GM12878 (cell line): ENCODE results near the gene PTPRN2. TPM values are rescaled to one million over a fixed set of nuclear protein-coding genes. Genes with fewer than 3 reads are reported as not detected.
"Not testable (repeated sequence)": the region's sequence is repeated elsewhere in the genome, so short reads cannot be mapped to it uniquely, and the experiment has no call there.

Source experiments
- ATAC-seq: fragments of 200-7000 bp; cut with Tn5 transposase; 3 replicates; pipeline ENCODE4 v1.9.1; 2020; ENCODE audit warnings: mild to moderate bottlenecking, moderate library complexity
- BruUV-seq: library from RNA; stranded (reverse); fragments of 400-500 nt; replicated peaks from 2 replicates; lab custom pipeline; 2021; lab: Mats Ljungman, UMichigan
- CTCF ChIA-PET: fragments of 300-600 bp; sonication (Branson Sonifier 250); formaldehyde crosslinking; extraction: SDS; loops from one replicate; lab custom pipeline; 2021; ENCODE audit warnings: inconsistent platforms; lab: Yijun Ruan, JAX
- POLR2A ChIA-PET: fragments of 350-600 bp; formaldehyde crosslinking; extraction: SDS; loops from one replicate; lab custom pipeline; 2021; ENCODE audit warnings: inconsistent platforms; lab: Charles Lee
- RAD21 ChIA-PET: fragments of 300-600 bp; sonication (Branson Sonifier 250); formaldehyde crosslinking; loops from one replicate; lab custom pipeline; 2023; ENCODE audit warnings: antibody characterized with exemption; ENCODE audit not compliant: unreplicated experiment; lab: Charles Lee
- SMC1A ChIA-PET: fragments of 300-600 bp; sonication (Branson Sonifier 250); formaldehyde crosslinking; loops from one replicate; lab custom pipeline; 2023; ENCODE audit not compliant: unreplicated experiment, uncharacterized antibody; lab: Charles Lee
- DNase-seq: peaks from one replicate; pipeline ENCODE4 v3.0.0-alpha.2; 2011; ENCODE audit warnings: low read depth, low spot score
- FAIRE-seq: peaks from 3 replicates; lab custom pipeline; 2011; peaks lifted over from hg19 to GRCh38; lab: Jason Lieb, UNC
- H2AFZ ChIP-seq: 2 replicates; pipeline ENCODE4 v1.6.0; 2011; ENCODE audit warnings: low read depth, low read length, control low read depth; ENCODE audit not compliant: control insufficient read depth
- H3K27ac ChIP-seq: 2 replicates; pipeline ENCODE4 v1.5.1; 2011; ENCODE audit warnings: control low read depth; ENCODE audit not compliant: control insufficient read depth, insufficient read depth
- H3K27me3 ChIP-seq, 2 experiments: replicated peaks in 1 of 2; 2 replicates each; pipeline versions ENCODE4 v1.6.0 to v1.6.1; 2011; ENCODE audit warnings: low read length in 1 of 2; ENCODE audit not compliant: control insufficient read depth in 2 of 2, insufficient read depth in 2 of 2
- H3K36me3 ChIP-seq, 2 experiments: 2 replicates each; pipeline ENCODE4 v1.5.1; 2011; ENCODE audit warnings: low read length in 1 of 2; ENCODE audit not compliant: control insufficient read depth in 2 of 2, insufficient read depth in 2 of 2
- H3K4me1 ChIP-seq: 2 replicates; pipeline ENCODE4 v1.6.1; 2011; ENCODE audit warnings: mild to moderate bottlenecking, low read length, moderate library complexity, mixed read lengths; ENCODE audit not compliant: control insufficient read depth, insufficient read depth
- H3K4me2 ChIP-seq: 2 replicates; pipeline ENCODE4 v1.6.0; 2011; ENCODE audit warnings: control low read depth; ENCODE audit not compliant: control insufficient read depth, insufficient read depth
- H3K4me3 ChIP-seq: fragments of 200-600 bp; sonication (generic); 2 replicates; pipeline ENCODE4 v1.5.1; 2016
- H3K79me2 ChIP-seq: 2 replicates; pipeline ENCODE4 v1.6.0; 2011; ENCODE audit warnings: low read length; ENCODE audit not compliant: control insufficient read depth, insufficient read depth
- H3K9ac ChIP-seq: 2 replicates; pipeline ENCODE4 v1.8.0; 2011; ENCODE audit warnings: low read length, control low read depth, mixed read lengths; ENCODE audit not compliant: control insufficient read depth, insufficient read depth
- H3K9me3 ChIP-seq: replicated peaks from 3 replicates; pipeline ENCODE4 v1.5.1; 2011; ENCODE audit warnings: mild to moderate bottlenecking, low read length; ENCODE audit not compliant: control insufficient read depth, insufficient read depth
- H4K20me1 ChIP-seq: 2 replicates; pipeline ENCODE4 v1.6.0; 2011; ENCODE audit not compliant: control insufficient read depth, insufficient read depth
- ATF7 ChIP-seq: fragments of 450-650 bp; IDR thresholded peaks from 2 replicates; pipeline ENCODE4 v1.6.1; 2016; ENCODE audit warnings: low read depth, mild to moderate bottlenecking
- CEBPB ChIP-seq, 2 experiments: fragments of 150-350 bp in 1 of 2; IDR thresholded peaks; 2 replicates each; pipeline ENCODE4 v1.6.1; 2012 to 2014; ENCODE audit warnings: low read depth in 2 of 2, low read length in 2 of 2, borderline replicate concordance in 1 of 2, inconsistent platforms in 1 of 2
- CHD2 ChIP-seq: IDR thresholded peaks from 2 replicates; pipeline ENCODE4 v1.6.1; 2011; ENCODE audit warnings: low read depth, low read length, improper control_type of control experiment, borderline replicate concordance
- HDGF ChIP-seq: fragments of 450-650 bp; IDR thresholded peaks from 2 replicates; pipeline ENCODE4 v1.6.1; 2016; ENCODE audit warnings: antibody characterized with exemption
- IKZF1 ChIP-seq: fragments of 450-650 bp; conservative IDR thresholded peaks from 2 replicates; pipeline ENCODE4 v1.6.1; 2017; ENCODE audit warnings: antibody characterized with exemption, mild to moderate bottlenecking
- NBN ChIP-seq: fragments of 450-650 bp; IDR thresholded peaks from 2 replicates; pipeline ENCODE4 v1.6.1; 2016
- NFYB ChIP-seq: IDR thresholded peaks from 2 replicates; pipeline ENCODE4 v1.6.1; 2011; ENCODE audit warnings: low read depth, mild to moderate bottlenecking, low read length, improper control_type of control experiment, moderate library complexity; ENCODE audit not compliant: insufficient read depth
- RUNX3 ChIP-seq: IDR thresholded peaks from 2 replicates; pipeline ENCODE4 v1.6.1; 2012; ENCODE audit warnings: low read length, inconsistent platforms
- SIN3A ChIP-seq: IDR thresholded peaks from 2 replicates; pipeline ENCODE4 v1.6.1; 2012; ENCODE audit warnings: low read depth, low read length, improper control_type of control experiment
- SREBF2 ChIP-seq: IDR thresholded peaks from 2 replicates; pipeline ENCODE4 v1.6.1; 2012; ENCODE audit warnings: mild to moderate bottlenecking, low read length
- TBL1XR1 ChIP-seq: IDR thresholded peaks from 2 replicates; pipeline ENCODE4 v1.6.1; 2012; ENCODE audit warnings: low read depth, low read length, improper control_type of control experiment
- ZBED1 ChIP-seq: IDR thresholded peaks from 2 replicates; pipeline ENCODE4 v1.6.1; 2016; ENCODE audit warnings: borderline replicate concordance
- ZNF274 ChIP-seq: IDR thresholded peaks from one replicate; pipeline ENCODE4 v1.8.0; 2011; ENCODE audit not compliant: insufficient read length, insufficient read depth
- WGBS: methylation state at CpG from one replicate; pipeline ENCODE4 v1.1.6; 2016; ENCODE audit warnings: low lambda C conversion rate; ENCODE audit not compliant: insufficient replicate concordance, insufficient coverage; ENCODE audit errors: missing lambda C conversion rate; 5-methylcytosine and 5-hydroxymethylcytosine counted together
- in situ Hi-C: fragments of 300-500 bp; cut with MboI; formaldehyde crosslinking; loops from 9 replicates; pipeline ENCODE4 v1.14.3; 2018; ENCODE audit warnings: mixed read lengths
- intact Hi-C: fragments of 100-400 bp; cut with micrococcal nuclease; formaldehyde crosslinking; loops from one replicate; pipeline ENCODE4 v1.14.2; 2022; ENCODE audit not compliant: unreplicated experiment
- polyA plus RNA-seq, 11 experiments: library from polyadenylated mRNA; depleted of rRNA in 4 of 11; unstranded in 6 of 11; stranded (reverse) in 5 of 11; fragments of >200 nt; fragmentation: Nextera tagmentation in 4 of 11; fragmentation: Illumina TruSeq in 1 of 11; extraction: Ambion mirVana in 4 of 11; extraction: Trizol in 1 of 11; gene quantifications; 1 replicate in 1 of 11; 2 replicates in 10 of 11; pipeline versions ENCODE4 v1.2.1 to v1.2.3, GENCODE V29; 2011 to 2016; ENCODE audit warnings: inconsistent platforms in 2 of 11, missing spikeins in 2 of 11, low read depth in 1 of 11
- total RNA-seq, 4 experiments: library from RNA; depleted of rRNA in 3 of 4; stranded (reverse); fragments of >200 nt in 3 of 4; fragmentation: Illumina TruSeq in 1 of 4; extraction: Trizol in 1 of 4; gene quantifications; 2 replicates each; pipeline versions ENCODE4 v1.2.1 to v1.2.3, GENCODE V29; 2013 to 2021
- TF ChIP-seq, protein P1 (sequence below): fragments of 450-650 bp; IDR thresholded peaks from 2 replicates; pipeline ENCODE4 v1.6.1; 2016; ENCODE audit warnings: mild to moderate bottlenecking

Gene PTPRN2
- total and polyA plus RNA-seq, 10 of the 15 experiments (the other 5 are each of a cell fraction or from before 2014, with no cell fraction given), result 5.4 TPM; not detected in 9

- H4K20me1 ChIP-seq, BruUV-seq, H2AFZ ChIP-seq, H3K9ac ChIP-seq, DNase-seq, ATAC-seq, H3K4me1 ChIP-seq, H3K79me2 ChIP-seq, RAD21 ChIA-PET, H3K4me2 ChIP-seq, in situ Hi-C loops, H3K9me3 ChIP-seq, intact Hi-C loops, H3K36me3 ChIP-seq, SMC1A ChIA-PET, FAIRE-seq, H3K27ac ChIP-seq, CTCF ChIA-PET, H3K4me3 ChIP-seq, H3K27me3 ChIP-seq: not testable (repeated sequence)
- POLR2A ChIA-PET, result interaction anchor here (0.6 kb wide), 1 partner anchor 1689 kb away, joined by 5 read pairs; no protein-coding TSS in a partner anchor
- 79% methylated on average over 12 of the region's 45 CpGs for WGBS
Measured at GRCh38 chr7:157500989-157501540, 1086.6 kb downstream of the PTPRN2 start.

- no TSS peak for BruUV-seq
- in situ Hi-C loops (no loop called here), intact Hi-C loops (no loop called here)
- Histone ChIP-seq H2AFZ (no peak overlapping the region), H3K4me3 (no peak overlapping the region), H3K9ac (no peak overlapping the region), H3K79me2 (no peaks in the 10 kb centered on the region), H4K20me1 (no peaks in the 10 kb centered on the region), H3K36me3 (no peaks in the 10 kb centered on the region), H3K9me3 (no peaks in the 10 kb centered on the region; the same call in 2 of the 3 replicates), H3K4me1 (peaks cover 7% of the 10 kb centered on the region), H3K27me3 (no peaks in the 10 kb centered on the region), H3K27ac (no peak overlapping the region), H3K4me2 (no peak overlapping the region)
- no peak for FAIRE-seq
- no peak for DNase-seq
- 80% methylated on average over 28 of the region's 32 CpGs for WGBS
- ATAC-seq, result no peak
- SMC1A ChIA-PET, result no interaction called here
- RAD21 ChIA-PET, result no interaction called here
- POLR2A ChIA-PET, result no interaction called here
- CTCF ChIA-PET, result no interaction called here
- TF ChIP-seq IKZF1 (no peak), ATF7 (no peak), TBL1XR1 (no peak), ZBED1 (no peak), ZNF274 (no peak), HDGF (no peak), SREBF2 (no peak), NBN (no peak), NFYB (no peak), CEBPB (IDR thresholded peaks at IDR 0.05; ENCODE audit: borderline replicate concordance in 1 of 2, low read depth in 2 of 2, low read length in 2 of 2) (no peak), SIN3A (no peak), RUNX3 (no peak), CHD2 (no peak)
- TF ChIP-seq, protein P1, sequence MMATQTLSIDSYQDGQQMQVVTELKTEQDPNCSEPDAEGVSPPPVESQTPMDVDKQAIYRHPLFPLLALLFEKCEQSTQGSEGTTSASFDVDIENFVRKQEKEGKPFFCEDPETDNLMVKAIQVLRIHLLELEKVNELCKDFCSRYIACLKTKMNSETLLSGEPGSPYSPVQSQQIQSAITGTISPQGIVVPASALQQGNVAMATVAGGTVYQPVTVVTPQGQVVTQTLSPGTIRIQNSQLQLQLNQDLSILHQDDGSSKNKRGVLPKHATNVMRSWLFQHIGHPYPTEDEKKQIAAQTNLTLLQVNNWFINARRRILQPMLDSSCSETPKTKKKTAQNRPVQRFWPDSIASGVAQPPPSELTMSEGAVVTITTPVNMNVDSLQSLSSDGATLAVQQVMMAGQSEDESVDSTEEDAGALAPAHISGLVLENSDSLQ, result no peak
Measured at GRCh38 chr7:157500171-157500960, 1087.3 kb downstream of the PTPRN2 start.
